Psoas muscle (tissue), 8 donors: Measurements from ENCODE around the gene ARHGAP21. TPM values are rescaled to one million over a fixed set of nuclear protein-coding genes. Genes with fewer than 3 reads are reported as not detected.
A peak's percentile ranks its signal among the peaks of the same experiment; 100 is the strongest.

Source experiments
- ATAC-seq, 4 donors: fragments of 200-7000 bp; cut with Tn5 transposase; one replicate each; pipeline ENCODE4 v1.9.1; 2020; ENCODE audit warnings: moderate library complexity in 3 of 4, mild to moderate bottlenecking in 2 of 4
- DNase-seq, 2 donors: peaks; one replicate each; pipeline ENCODE4 v3.0.0-alpha.2; 2020
- H3K27ac ChIP-seq: fragments of 200-600 bp; one replicate; pipeline ENCODE4 v1.8.0; 2022
- H3K27me3 ChIP-seq, 3 donors: fragments of 200-600 bp in 1 of 3; one replicate each; pipeline versions ENCODE4 v1.6.1 to v1.8.0; 2013 to 2022; ENCODE audit warnings: low read length in 2 of 3, mild to moderate bottlenecking in 2 of 3, moderate library complexity in 1 of 3; ENCODE audit not compliant: insufficient read depth in 3 of 3
- H3K36me3 ChIP-seq, 2 donors: fragments of 200-600 bp in 1 of 2; one replicate each; pipeline versions ENCODE4 v1.6.1 to v1.8.0; 2013 to 2022; ENCODE audit warnings: low read depth in 1 of 2, mild to moderate bottlenecking in 1 of 2, moderate library complexity in 1 of 2; ENCODE audit not compliant: insufficient read depth in 1 of 2
- H3K4me1 ChIP-seq: fragments of 200-600 bp; one replicate; pipeline ENCODE4 v1.8.0; 2022
- H3K4me3 ChIP-seq: fragments of 200-600 bp; one replicate; pipeline ENCODE4 v1.8.0; 2022; ENCODE audit warnings: mild to moderate bottlenecking
- H3K9me3 ChIP-seq: fragments of 200-600 bp; one replicate; pipeline ENCODE4 v1.8.0; 2022
- CTCF ChIP-seq: fragments of 200-600 bp; IDR thresholded peaks from one replicate; pipeline ENCODE4 v1.8.0; 2022; ENCODE audit warnings: antibody characterized with exemption
- WGBS, 3 donors: extraction: QIAGEN DNeasy Blood & Tissue Kit; methylation state at CpG; one replicate each; pipeline versions ENCODE4 v1.1.6 to v1.1.7; 2013; 5-methylcytosine and 5-hydroxymethylcytosine counted together
- intact Hi-C, 2 donors: fragments of 100-400 bp; cut with DNase I; formaldehyde crosslinking; loops; one replicate each; pipeline versions ENCODE4 v1.11.0 to v1.14.2; 2022
- polyA plus RNA-seq, 3 donors: library from polyadenylated mRNA; stranded (reverse); fragments of 200-250 nt; gene quantifications; one replicate each; pipeline ENCODE4 v1.2.3, GENCODE V29; 2013
- total RNA-seq, 4 donors: library from RNA; stranded (reverse); fragmentation: NEBNext Ultra II Directional in 2 of 4; extraction: Animal tissue kit (Norgen Biotek cat#: 25700) in 2 of 4; gene quantifications; one replicate each; pipeline versions ENCODE4 v1.2.1 to v1.2.4, GENCODE V29; 2021 to 2023
- donor health status: healthy with polysubstance abuse.
- donor health status: DM: no; HTN: no; CAD: no; lungs with moderate emphysema.
- donor health status: Bipolar disorder and iron deficiency.
- donor health status: healthy.
- donor health status: DM: yes; HTN: yes; CAD: no.
- donor health status: DM: no; HTN: no; CAD: no.
- donor health status: DM: no; HTN: no; CAD: no.
- donor health status: DM: yes; HTN: yes; CAD: no.

Gene ARHGAP21
- total and polyA plus RNA-seq, 7 donors, result 16.1 to 44.7 (median 34.2) TPM

- H3K36me3 ChIP-seq, result no peaks in the 10 kb centered on the region
- H3K27ac ChIP-seq, result no peak overlapping the region
- ATAC-seq (no peak), DNase-seq (no peak)
- no peaks in the 10 kb centered on the region for H3K9me3 ChIP-seq
- H3K4me1 ChIP-seq, result peaks cover 27% of the 10 kb centered on the region
- no peak for TF ChIP-seq CTCF
- no peaks in the 10 kb centered on the region for H3K27me3 ChIP-seq
- no peak overlapping the region for H3K4me3 ChIP-seq
- WGBS, 3 donors, result 98% methylated on average over 2 of the region's 2 CpGs
- intact Hi-C loops, result no loop called here
These were observed 44.9 kb downstream of the ARHGAP21 start for GRCh38 chr10:24678757-24679156.

GRCh38 chr10:24674892-24675632 is 48.6 kb downstream of the ARHGAP21 start:
- whole genome bisulfite sequencing, 3 donors, result 93 to 94% (median 93%) methylated on average over 5 of the region's 5 CpGs
- no peak overlapping the region for H3K4me3 ChIP-seq
- no peak overlapping the region for H3K27ac ChIP-seq
- no peak for DNase-seq
- no peak for TF ChIP-seq CTCF
- no peaks in the 10 kb centered on the region for H3K27me3 ChIP-seq
- no peak for ATAC-seq
- no peaks in the 10 kb centered on the region for H3K9me3 ChIP-seq
- peaks cover 16% of the 10 kb centered on the region for H3K4me1 ChIP-seq
- intact Hi-C loops, result no loop called here
- no peaks in the 10 kb centered on the region for H3K36me3 ChIP-seq

GRCh38 chr10:24670964-24671670 is 52.6 kb downstream of the ARHGAP21 start:
- no peaks in the 10 kb centered on the region for H3K27me3 ChIP-seq
- peaks cover 4 to 5% of the 10 kb centered on the region in 2 donors for H3K36me3 ChIP-seq
- peaks cover 19% of the 10 kb centered on the region for H3K4me1 ChIP-seq
- TF ChIP-seq CTCF, result no peak
- ATAC-seq, result no peak
- no peak overlapping the region for H3K4me3 ChIP-seq
- 75 to 94% (median 92%) methylated on average over 3 of the region's 3 CpGs for WGBS, 3 donors
- H3K27ac ChIP-seq, result no peak overlapping the region
- intact Hi-C loops, result no loop called here
- no peaks in the 10 kb centered on the region for H3K9me3 ChIP-seq
- no peak for DNase-seq

- 41 to 72% (median 47%) methylated on average over 6 of the region's 6 CpGs for WGBS, 3 donors
- peaks cover 15% of the 10 kb centered on the region for H3K4me1 ChIP-seq
- intact Hi-C loops, result no loop called here
- no peaks in the 10 kb centered on the region for H3K27me3 ChIP-seq
- no peak for TF ChIP-seq CTCF
- ATAC-seq (peak in 1 of 4 donors; percentile 29), DNase-seq (no peak)
- H3K27ac ChIP-seq, result no peak overlapping the region
- no peak overlapping the region for H3K4me3 ChIP-seq
- no peaks in the 10 kb centered on the region for H3K9me3 ChIP-seq
- peaks cover 4 to 5% of the 10 kb centered on the region in 2 donors for H3K36me3 ChIP-seq
These were observed 54.3 kb downstream of the ARHGAP21 start for GRCh38 chr10:24669285-24669852.
